Mucosa of descending colon (tissue), 3 donors: ENCODE measurements around the gene IL10. TPM values are rescaled to one million over a fixed set of nuclear protein-coding genes. Genes with fewer than 3 reads are reported as not detected.

ENCODE experiments used
- ATAC-seq: fragments of 200-7000 bp; cut with Tn5 transposase; one replicate; pipeline ENCODE4 v1.9.1; 2020; ENCODE audit warnings: mild to moderate bottlenecking, moderate library complexity
- DNase-seq, 3 donors: peaks; one replicate each; pipeline ENCODE4 v3.0.0-alpha.2; 2020
- H3K36me3 ChIP-seq: fragments of 200-600 bp; one replicate; pipeline ENCODE4 v1.8.0; 2021; ENCODE audit warnings: low read depth, mild to moderate bottlenecking
- H3K4me1 ChIP-seq: fragments of 200-600 bp; one replicate; pipeline ENCODE4 v1.8.0; 2021; ENCODE audit warnings: low read depth, mild to moderate bottlenecking
- H3K4me3 ChIP-seq: fragments of 200-600 bp; one replicate; pipeline ENCODE4 v1.8.0; 2021; ENCODE audit warnings: mild to moderate bottlenecking
- H3K9me3 ChIP-seq: fragments of 200-600 bp; one replicate; pipeline ENCODE4 v1.8.0; 2021; ENCODE audit warnings: mild to moderate bottlenecking
- CTCF ChIP-seq: fragments of 200-600 bp; IDR thresholded peaks from one replicate; pipeline ENCODE4 v1.8.0; 2022; ENCODE audit warnings: antibody characterized with exemption, mild to moderate bottlenecking
- intact Hi-C, 2 donors: fragments of 100-400 bp; cut with DNase I in 1 of 2; cut with micrococcal nuclease in 1 of 2; formaldehyde crosslinking; loops; one replicate each; pipeline versions ENCODE4 v1.11.0 to v1.11.1; 2022; cut with DNase I, micrococcal nuclease
- total RNA-seq, 3 donors: library from RNA; stranded (reverse); fragmentation: NEBNext Ultra II Directional in 2 of 3; extraction: Animal tissue kit (Norgen Biotek cat#: 25700) in 2 of 3; gene quantifications; one replicate each; pipeline versions ENCODE4 v1.2.1 to v1.2.4, GENCODE V29; 2021 to 2023
- donor health status: DM: no; HTN: no; CAD: no; lungs with moderate emphysema.
- donor health status: DM: no; HTN: no; CAD: no.
- donor health status: DM: no; HTN: yes; CAD: no.

The IL10 gene
- total RNA-seq, 3 donors from 2014 or later: 1.0 to 2.9 (median 2.8) TPM

- peaks cover 3% of the 10 kb centered on the region for H3K4me1 ChIP-seq
- H3K4me3 ChIP-seq: no peak overlapping the region
- ATAC-seq: no peak
- no peak for TF ChIP-seq CTCF
- no peaks in the 10 kb centered on the region for H3K9me3 ChIP-seq
- intact Hi-C loops: loop anchor here in 1 of 2 donors (5.0 kb wide), 1 partner anchor 183 kb away; no protein-coding TSS in a partner anchor
- H3K36me3 ChIP-seq: peaks cover 8% of the 10 kb centered on the region
- no peak for DNase-seq
These were observed 42.8 kb downstream of the IL10 start for GRCh38 chr1:206729507-206729906.

- intact Hi-C loops: loop anchor here in 1 of 2 donors (5.0 kb wide), 1 partner anchor 183 kb away; no protein-coding TSS in a partner anchor
- ATAC-seq (no peak), DNase-seq (no peak)
- no peak for TF ChIP-seq CTCF
- Histone ChIP-seq H3K4me1 (peaks cover 5% of the 10 kb centered on the region), H3K36me3 (peaks cover 8% of the 10 kb centered on the region), H3K4me3 (no peak overlapping the region), H3K9me3 (no peaks in the 10 kb centered on the region)
These were observed 43.2 kb downstream of the IL10 start for GRCh38 chr1:206729050-206729449.

GRCh38 chr1:206728697-206728987 lies 43.7 kb downstream of the IL10 start:
- Histone ChIP-seq H3K36me3 (peaks cover 8% of the 10 kb centered on the region), H3K4me3 (no peak overlapping the region), H3K9me3 (no peaks in the 10 kb centered on the region), H3K4me1 (peaks cover 5% of the 10 kb centered on the region)
- TF ChIP-seq CTCF: no peak
- intact Hi-C loops: loop anchor here in 1 of 2 donors (5.0 kb wide), 1 partner anchor 184 kb away; no protein-coding TSS in a partner anchor
- ATAC-seq: no peak
- no peak for DNase-seq

GRCh38 chr1:206727981-206728696 lies 44.2 kb downstream of the IL10 start:
- TF ChIP-seq CTCF: no peak
- intact Hi-C loops: loop anchor here in 1 of 2 donors (5.0 kb wide), 1 partner anchor 184 kb away; no protein-coding TSS in a partner anchor
- H3K9me3 ChIP-seq: no peaks in the 10 kb centered on the region
- peaks cover 8% of the 10 kb centered on the region for H3K36me3 ChIP-seq
- peaks cover 9% of the 10 kb centered on the region for H3K4me1 ChIP-seq
- DNase-seq (no peak), ATAC-seq (no peak)
- no peak overlapping the region for H3K4me3 ChIP-seq

- ATAC-seq (peak; percentile 64), DNase-seq (peak in 1 of 3 donors; percentile 62)
- no peaks in the 10 kb centered on the region for H3K36me3 ChIP-seq
- H3K4me1 ChIP-seq: peaks cover 10% of the 10 kb centered on the region
- intact Hi-C loops: loop anchor here in 1 of 2 donors (5.0 kb wide), 1 partner anchor 187 kb away; no protein-coding TSS in a partner anchor
- peak; percentile 40 for TF ChIP-seq CTCF
- H3K9me3 ChIP-seq: no peaks in the 10 kb centered on the region
- no peak overlapping the region for H3K4me3 ChIP-seq
These were observed 47.0 kb downstream of the IL10 start for GRCh38 chr1:206725109-206725963.
